Activated CD8-positive, alpha-beta memory T cell treated with anti-CD3 and anti-CD28 coated beads for 48 hours (primary cell): ENCODE data around the gene SBK2.
"Not testable (repeated sequence)": the region's sequence is repeated elsewhere in the genome, so short reads cannot be mapped to it uniquely, and the experiment has no call there.

Source experiments
- DNase-seq, 3 experiments: peaks; one replicate each; pipeline ENCODE4 v3.0.0-alpha.2; 2020; ENCODE audit warnings: low read depth in 2 of 3, low spot score in 2 of 3

The SBK2 gene

DNA sequence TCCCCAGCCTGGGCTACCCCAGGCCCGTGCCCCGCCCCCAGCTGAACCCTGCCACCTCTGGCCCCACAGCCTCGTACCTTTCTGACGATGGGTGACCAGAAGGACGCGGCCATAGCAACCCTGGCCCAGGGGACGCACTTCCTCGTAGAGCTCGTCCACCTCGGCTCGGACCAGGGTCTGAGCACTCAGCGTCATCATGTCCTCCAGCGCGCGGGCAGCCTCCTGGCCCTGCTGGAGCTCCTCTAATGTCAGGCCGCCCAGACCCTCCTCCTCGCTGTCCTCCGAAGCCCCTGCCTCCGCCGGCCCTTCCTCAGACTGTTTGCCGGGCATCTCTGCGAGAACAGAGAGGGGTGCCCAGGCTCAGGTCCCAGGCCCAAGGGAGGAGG is 975 bp downstream of the SBK2 start:
- no peak for DNase-seq

DNA sequence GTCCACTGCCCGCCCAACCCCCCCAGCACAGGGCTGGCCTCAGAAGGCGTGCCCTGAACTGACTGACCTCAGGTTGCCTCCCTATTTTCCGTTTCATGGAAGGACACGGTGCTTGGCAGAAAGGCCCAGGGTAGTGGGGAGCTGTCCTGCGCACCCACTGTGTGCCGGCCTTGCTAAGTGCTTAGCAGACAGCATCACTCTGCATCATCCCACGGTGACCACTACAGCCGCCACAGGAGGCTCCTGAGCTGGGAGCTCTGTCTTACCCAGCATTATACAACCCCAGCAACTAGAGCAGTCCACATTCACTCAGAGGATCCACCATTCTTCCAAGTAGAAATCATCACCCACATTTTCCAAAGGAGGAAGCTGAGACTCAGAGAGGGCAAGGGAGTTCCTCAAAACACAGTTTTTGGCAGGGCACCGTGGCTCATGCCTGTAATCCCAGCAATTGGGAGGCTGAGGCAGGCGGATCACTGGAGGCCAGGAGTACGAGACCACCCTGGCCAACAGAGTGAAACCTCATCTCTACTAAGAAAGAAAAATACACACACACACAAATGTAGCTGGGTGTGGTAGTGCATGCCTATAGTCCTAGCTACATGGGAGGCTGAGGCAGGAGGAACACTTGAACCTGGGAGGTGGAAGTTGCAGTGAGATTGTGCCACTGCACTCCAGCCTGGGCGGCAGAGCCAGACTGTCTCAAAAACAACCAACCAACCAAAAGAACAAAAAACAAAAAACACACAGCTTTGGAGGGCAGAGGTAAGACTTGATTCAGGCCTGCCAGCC is 1.6 kb downstream of the SBK2 start:
- DNase-seq = no peak

- not testable (repeated sequence) for DNase-seq
Observed at GRCh38 chr19:55534280-55534679, 2.7 kb downstream of the SBK2 start.

- no peak for DNase-seq
Observed at GRCh38 chr19:55530996-55531395, 5.9 kb downstream of the SBK2 start.

DNA sequence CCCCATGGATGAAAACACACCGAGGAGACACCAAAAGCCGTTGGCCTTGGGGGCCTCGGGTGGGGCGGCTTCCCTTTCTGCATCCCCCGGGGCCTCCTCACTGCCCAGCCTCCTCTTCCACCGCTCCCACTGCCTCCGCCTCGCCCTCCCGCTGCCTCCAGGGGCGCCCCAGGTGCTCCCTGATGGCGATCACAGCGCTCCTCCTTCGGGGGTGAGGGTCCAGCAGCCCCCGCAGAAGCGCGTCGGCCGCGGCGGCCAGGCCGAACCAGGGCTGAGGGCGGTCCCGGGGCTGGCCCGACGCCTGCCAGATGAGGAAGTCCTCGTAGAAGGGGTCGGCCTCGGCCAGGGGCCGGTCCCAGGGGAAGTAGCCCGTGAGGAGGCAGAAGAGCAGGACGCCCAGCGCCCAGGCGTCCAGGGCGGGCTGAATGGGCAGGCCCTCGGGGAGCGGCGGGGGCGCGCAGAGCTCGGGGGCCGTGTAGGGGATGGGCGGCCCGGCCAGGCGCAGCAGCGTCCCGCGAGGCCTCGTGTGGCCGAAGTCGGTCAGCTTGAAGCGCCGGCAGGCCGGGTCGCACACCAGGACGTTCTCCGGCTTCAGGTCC is 7.2 kb downstream of the SBK2 start:
- DNase-seq = no peak

DNA sequence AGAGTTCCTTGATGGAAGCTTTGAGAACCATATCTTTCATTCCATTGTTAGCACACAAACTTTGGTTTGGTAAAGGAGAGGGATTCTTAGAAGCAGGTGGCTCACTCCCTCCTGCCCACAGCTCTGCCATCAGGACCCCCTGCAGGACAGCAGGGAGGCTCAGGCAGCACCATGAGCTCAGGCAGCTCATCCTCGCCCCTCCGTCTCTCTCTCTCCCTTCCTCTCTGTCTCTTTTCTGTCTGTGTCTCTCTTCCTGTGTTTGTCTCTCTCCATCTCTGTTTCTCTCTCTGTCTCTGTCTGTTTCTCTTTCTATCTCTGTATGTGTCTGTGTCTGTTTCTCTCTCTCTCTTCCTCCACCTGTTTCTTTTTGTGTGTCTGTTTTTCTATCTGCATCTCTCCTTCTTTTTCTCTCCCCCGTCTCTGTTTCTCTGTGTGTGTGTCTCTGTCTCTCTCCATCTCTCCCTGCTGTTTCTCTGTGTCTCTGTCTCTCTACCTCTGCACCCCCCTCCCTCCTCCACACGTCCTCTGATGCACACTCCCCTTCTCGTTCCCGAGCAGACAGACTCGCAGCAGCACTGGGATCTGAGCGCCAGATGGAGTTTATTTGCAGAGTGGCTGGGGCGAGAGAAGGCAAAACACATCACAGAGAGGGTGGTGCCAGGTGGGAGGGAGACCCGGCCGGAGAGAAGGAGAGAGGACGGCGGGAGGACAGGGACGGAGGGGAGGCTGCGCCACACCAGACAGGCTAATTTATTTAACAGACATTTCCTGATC is 8.7 kb downstream of the SBK2 start:
- no peak for DNase-seq

DNA sequence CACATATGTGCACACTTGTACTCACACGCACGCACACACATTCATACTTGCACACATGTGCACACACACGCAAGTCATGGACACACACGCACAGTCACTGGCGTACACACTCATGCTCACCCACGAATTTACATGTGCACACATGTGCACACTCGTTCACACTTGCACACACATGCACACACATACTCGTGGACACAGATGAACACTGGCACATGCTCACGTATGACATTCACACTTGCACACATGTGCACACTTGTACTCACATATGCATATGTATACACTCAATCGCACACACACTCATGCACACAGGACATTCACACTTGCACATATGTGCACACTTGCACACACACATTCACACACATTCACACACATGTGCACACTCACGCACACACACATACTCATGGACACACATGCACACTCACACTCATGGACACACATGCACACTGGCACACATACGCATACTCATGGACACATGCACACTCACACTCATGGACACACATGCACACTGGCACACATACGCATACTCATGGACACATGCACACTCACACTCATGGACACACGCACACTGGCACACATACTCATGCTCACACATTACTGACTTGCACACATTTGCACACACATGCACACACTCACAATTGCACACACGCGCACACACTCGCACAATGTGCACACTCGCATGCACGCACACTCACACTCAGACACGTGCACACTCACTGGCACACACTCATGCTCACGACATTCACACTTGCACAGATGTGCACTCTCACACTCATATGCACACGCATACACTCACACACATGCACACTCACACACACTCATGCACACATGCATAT is 9.5 kb downstream of the SBK2 start:
- no peak for DNase-seq

DNA sequence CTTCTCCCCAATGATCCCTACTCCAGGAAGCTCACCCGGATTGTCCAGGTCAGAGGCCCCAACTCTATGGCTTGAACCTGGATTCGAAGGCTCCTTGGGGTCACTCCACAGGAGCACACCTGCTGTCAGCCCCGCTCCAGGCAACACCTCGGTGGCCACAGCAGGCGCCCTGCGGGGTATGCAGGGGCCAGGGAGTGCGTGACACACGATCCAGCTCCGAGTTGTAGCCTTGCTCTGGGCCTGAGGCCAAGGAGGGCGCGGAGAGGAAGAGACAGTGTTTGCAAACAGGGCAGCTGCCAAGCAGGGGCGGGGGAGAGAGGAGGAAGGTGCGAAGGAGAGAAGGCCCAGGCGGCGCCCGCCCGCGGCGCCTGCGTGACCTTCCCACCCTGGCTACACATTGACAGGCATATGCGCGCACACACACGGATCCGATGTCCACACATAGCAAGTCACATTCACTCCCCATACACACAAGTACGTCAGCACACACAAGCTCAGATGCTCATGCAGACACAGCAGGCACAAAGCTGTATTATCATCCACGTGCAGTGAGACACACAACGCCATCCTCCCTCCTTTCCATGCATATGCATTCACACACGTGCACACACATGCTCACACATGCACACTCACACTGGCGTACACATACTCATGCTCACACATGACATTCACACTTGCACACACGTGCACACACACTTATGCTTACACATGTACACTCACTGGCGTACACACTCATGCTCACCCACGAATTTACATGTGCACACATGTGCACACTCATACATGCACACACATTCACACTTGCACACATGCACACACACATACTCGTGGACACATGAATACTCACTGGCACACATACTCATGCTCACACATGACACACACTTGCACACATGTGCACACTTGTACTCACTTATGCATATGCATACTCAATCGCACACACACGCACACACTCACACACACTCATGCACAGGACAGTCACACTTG is 10.4 kb downstream of the SBK2 start:
- DNase-seq = no peak

GRCh38 chr19:55525289-55526101 is 11.4 kb downstream of the SBK2 start:
- DNase-seq = no peak

DNA sequence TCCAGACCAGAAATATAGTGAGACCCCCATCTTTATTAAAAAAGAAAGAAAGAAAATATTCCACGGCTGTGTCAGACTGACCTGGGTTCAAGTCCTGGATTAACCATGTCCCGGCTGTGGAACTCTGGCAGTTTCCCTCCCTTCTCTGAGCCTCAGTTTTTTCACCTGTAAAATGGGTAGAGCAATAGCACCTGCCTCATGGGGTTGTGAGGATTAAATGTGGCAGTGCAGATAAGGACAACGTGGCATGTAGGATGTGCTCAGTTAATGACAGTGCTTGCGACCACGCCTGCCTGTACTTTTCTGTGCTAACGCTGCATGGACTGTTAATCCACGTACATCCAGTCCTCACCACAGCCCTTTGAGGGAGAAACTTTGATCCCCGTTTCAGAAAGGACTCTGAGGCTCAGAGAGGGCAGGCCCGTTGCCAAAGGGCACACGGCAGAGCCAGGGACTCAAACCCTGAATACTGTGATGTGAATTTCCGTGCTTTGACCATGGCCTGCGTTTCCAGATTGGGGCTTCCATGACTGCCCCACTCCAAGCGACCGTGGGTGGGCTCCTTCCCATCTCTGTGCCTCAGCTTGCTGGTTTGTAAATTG is 16.1 kb downstream of the SBK2 start:
- DNase-seq = no peak

DNA sequence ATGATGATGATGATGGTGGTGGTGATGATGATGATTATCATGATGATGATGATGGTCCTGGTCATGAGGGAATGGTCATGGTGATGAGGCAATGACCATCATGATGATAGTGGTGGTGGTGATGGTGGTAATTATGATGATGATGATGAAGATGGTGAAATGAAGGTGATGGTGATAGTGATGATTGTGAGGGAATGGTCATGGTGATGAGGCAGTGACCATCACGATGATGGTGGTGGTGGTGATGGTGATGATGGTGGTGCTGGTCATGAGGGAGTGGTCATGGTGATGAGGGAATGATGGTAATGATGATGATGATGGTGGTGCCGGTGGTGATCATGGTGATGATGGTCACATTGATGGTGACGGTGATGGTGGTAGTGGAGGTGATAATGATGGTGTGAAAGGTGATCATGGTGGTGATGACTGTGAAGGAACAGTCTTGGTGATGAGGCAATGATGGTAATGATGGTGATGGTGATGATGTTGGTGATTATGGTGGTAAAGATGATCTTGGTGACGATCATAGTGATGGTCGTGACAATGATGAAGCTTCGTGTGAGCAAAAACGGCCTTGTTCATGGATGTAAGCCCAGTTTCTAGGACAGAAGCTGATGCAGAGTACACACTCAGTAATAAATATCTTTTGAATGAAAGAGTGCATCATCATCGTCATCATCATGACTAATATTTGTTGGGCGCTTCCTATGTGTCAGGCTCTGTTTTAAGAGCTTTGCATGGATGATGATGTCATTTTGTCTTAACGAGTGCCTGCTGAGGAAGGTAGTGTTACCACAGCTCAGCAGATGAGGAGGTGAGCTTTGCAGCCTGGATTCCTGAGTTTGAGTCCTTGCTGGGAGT is 17.3 kb downstream of the SBK2 start:
- DNase-seq = no peak

GRCh38 chr19:55516878-55517620 is 19.9 kb downstream of the SBK2 start:
- DNase-seq = peak; percentile 77 to 93 (median 93)

DNA sequence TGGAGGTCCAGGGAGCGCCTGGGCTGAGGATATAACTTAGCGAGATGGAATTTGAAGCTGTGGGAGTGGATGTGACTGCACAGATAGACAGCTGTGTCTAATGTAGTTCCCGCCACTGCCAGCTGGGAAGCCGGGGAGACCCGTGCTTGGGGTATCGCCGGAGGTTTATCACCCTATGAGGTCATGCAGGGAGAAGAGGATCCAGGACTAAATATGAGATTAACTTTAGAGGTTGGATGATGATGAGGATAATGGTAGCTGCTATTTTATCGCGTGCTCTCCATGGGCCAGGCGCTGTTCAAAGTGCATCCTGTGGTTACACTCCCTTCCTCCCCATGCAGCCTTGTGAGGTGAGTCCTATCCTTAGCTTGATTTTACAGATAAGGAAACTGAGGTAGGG is 28.8 kb downstream of the SBK2 start:
- no peak for DNase-seq

DNA sequence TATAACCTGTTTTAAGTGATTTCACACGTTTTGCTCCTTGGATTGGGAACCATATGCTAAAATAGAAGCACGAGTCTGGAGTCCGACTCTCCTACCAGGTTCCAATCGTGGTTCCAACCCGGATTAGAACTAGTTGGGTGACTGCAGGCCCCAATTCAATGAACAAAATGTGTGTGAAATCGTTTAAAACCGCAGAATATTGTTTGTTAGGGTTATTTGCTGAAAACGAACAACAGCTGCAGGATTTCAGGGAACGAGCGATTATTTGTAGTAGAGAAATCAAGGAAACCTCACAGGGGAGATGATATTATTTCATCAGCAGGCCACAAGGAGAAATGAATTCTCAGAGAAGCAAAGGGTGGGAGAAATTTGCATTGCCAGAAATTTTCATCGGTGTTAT is 32.0 kb downstream of the SBK2 start:
- no peak for DNase-seq

DNA sequence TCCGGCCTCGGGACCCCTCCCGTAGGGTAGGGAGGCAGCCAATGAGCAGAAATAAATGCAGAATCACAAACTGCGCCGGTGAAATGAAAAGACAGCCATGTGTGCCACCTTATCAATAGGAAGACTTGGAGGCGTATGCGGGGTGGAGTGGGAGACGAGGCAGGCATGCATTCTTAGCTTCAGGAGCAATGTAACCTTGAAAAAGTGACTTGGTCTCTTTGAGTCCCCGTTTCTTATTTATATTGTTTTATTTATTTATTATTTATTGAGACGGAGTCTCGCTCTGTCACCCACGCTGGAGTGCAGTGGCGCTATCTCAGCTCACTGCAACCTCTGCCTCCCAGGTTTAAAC is 32.7 kb downstream of the SBK2 start:
- no peak for DNase-seq

GRCh38 chr19:55503502-55504251 is 33.3 kb downstream of the SBK2 start:
- peak; percentile 81 to 99 (median 99) for DNase-seq

GRCh38 chr19:55503157-55503501 is 33.8 kb downstream of the SBK2 start:
- no peak for DNase-seq
